Measurements from ENCODE around the gene RBMY1E.
"Not testable (repeated sequence)": the region's sequence is repeated elsewhere in the genome, so short reads cannot be mapped to it uniquely, and the experiment has no call there.

DNA sequence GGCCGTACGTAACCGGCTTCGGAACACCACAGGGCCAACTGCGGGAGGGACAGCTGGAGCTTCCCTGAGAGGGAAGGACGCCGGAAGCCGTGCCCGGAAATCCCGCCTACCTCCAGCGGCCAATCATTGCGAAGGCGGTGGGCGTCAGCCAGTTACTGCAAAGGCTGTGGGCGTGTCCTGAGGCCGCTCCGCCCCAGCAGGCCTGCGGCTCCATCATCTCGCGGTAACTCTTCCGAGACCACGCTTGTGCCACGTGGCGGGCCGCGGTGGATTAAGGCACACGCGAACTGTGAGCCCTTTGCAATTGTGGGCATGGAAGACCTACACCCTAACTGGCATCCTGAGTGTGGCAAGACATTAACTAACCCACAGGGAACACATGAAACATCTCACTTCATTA lies 23.4 kb downstream of the RBMY1E start, which contains the start of gene RBMY1D:
- TF ChIP-seq SUZ12 (IDR thresholded peaks at IDR 0.05; ENCODE audit: extremely low read depth, insufficient read depth, insufficient read length); ZNF274 (IDR thresholded peaks at IDR 0.05; ENCODE audit: low read depth, low read length); YY1 (IDR thresholded peaks at IDR 0.05; ENCODE audit: insufficient read depth, insufficient read length): not testable (repeated sequence)

All from NT2/D1 (cell line).